Stimulated activated CD8-positive, alpha-beta memory T cell treated with anti-CD3 and anti-CD28 coated beads, Interleukin-4, amount 100 ng/mL, for 4 hours (primary cell): ENCODE measurements around the gene LYPD1.
"Not testable (repeated sequence)": the region's sequence is repeated elsewhere in the genome, so short reads cannot be mapped to it uniquely, and the experiment has no call there.

Experiments
- DNase-seq, 2 donors: peaks; one replicate each; pipeline ENCODE4 v3.0.0-alpha.2; 2020; ENCODE audit warnings: low read depth in 2 of 2, low spot score in 1 of 2

Gene LYPD1

GRCh38 chr2:132669908-132670495 lies at the start of gene LYPD1:
Gene LYPD1 (minus strand): TSS chr2:132670205. CDS start chr2:132669932, 273 bp downstream.
- DNase-seq, result no peak

- no peak for DNase-seq
These were observed 49.5 kb upstream of the LYPD1 start for GRCh38 chr2:132719480-132719879.

- DNase-seq, result no peak
These were observed 46.9 kb upstream of the LYPD1 start for GRCh38 chr2:132716954-132717353.

GRCh38 chr2:132715386-132716351 lies 45.7 kb upstream of the LYPD1 start:
- no peak for DNase-seq

- DNase-seq, result no peak
These were observed 33.4 kb upstream of the LYPD1 start for GRCh38 chr2:132703396-132703795.

- DNase-seq, result no peak
These were observed 31.8 kb upstream of the LYPD1 start for GRCh38 chr2:132701810-132702209.

- not testable (repeated sequence) for DNase-seq
These were observed 29.8 kb upstream of the LYPD1 start for GRCh38 chr2:132699802-132700201.

GRCh38 chr2:132698347-132698746 lies 28.3 kb upstream of the LYPD1 start:
- DNase-seq, result not testable (repeated sequence)

- no peak for DNase-seq
These were observed 27.7 kb upstream of the LYPD1 start for GRCh38 chr2:132697556-132698205.

- DNase-seq, result no peak
These were observed 22.8 kb upstream of the LYPD1 start for GRCh38 chr2:132692816-132693215.

- no peak for DNase-seq
These were observed 21.6 kb upstream of the LYPD1 start for GRCh38 chr2:132691556-132691955.

GRCh38 chr2:132690664-132691303 lies 20.8 kb upstream of the LYPD1 start:
- DNase-seq, result no peak

- DNase-seq, result no peak
These were observed 11.8 kb upstream of the LYPD1 start for GRCh38 chr2:132681766-132682165.

GRCh38 chr2:132680544-132680943 lies 10.5 kb upstream of the LYPD1 start:
- no peak for DNase-seq

- DNase-seq, result no peak
These were observed 8.5 kb upstream of the LYPD1 start for GRCh38 chr2:132678483-132678882.

GRCh38 chr2:132677661-132678060 lies 7.7 kb upstream of the LYPD1 start:
- no peak for DNase-seq

- DNase-seq, result no peak
These were observed 7.0 kb upstream of the LYPD1 start for GRCh38 chr2:132676999-132677398.

- DNase-seq, result no peak
These were observed 1.3 kb upstream of the LYPD1 start for GRCh38 chr2:132671151-132671835.

GRCh38 chr2:132670496-132671150 lies 618 bp upstream of the LYPD1 start:
- no peak for DNase-seq
